HG02970 (cell line): Measurements from ENCODE around the gene IQGAP2.
"Not testable (repeated sequence)": the region's sequence is repeated elsewhere in the genome, so short reads cannot be mapped to it uniquely, and the experiment has no call there.

Source experiments
- ATAC-seq: cut with Tn5 transposase; IDR thresholded peaks from one replicate; pipeline ENCODE4 v1.9.1; 2021; ENCODE audit warnings: mild to moderate bottlenecking, moderate library complexity, moderate number of reproducible peaks; ENCODE audit not compliant: unreplicated experiment, low FRiP score

The IQGAP2 gene

GRCh38 chr5:76526950-76527583 lies 124.0 kb downstream of the IQGAP2 start:
- ATAC-seq = no peak

GRCh38 chr5:76527685-76528161 lies 124.6 kb downstream of the IQGAP2 start:
- ATAC-seq = no peak

- no peak for ATAC-seq
Observed at GRCh38 chr5:76528547-76529331, 125.7 kb downstream of the IQGAP2 start.

GRCh38 chr5:76529464-76530344 lies 126.6 kb downstream of the IQGAP2 start:
- no peak for ATAC-seq

- no peak for ATAC-seq
Observed at GRCh38 chr5:76532052-76532451, 129.0 kb downstream of the IQGAP2 start.

GRCh38 chr5:76532973-76533372 lies 129.9 kb downstream of the IQGAP2 start:
- no peak for ATAC-seq

GRCh38 chr5:76535577-76535976 lies 132.5 kb downstream of the IQGAP2 start:
- no peak for ATAC-seq

- ATAC-seq = no peak
Observed at GRCh38 chr5:76537073-76537543, 134.0 kb downstream of the IQGAP2 start.

GRCh38 chr5:76542241-76542640 lies 139.2 kb downstream of the IQGAP2 start:
- no peak for ATAC-seq

GRCh38 chr5:76542887-76543690 lies 140.0 kb downstream of the IQGAP2 start:
- ATAC-seq = no peak

- ATAC-seq = no peak
Observed at GRCh38 chr5:76544268-76544926, 141.3 kb downstream of the IQGAP2 start.

GRCh38 chr5:76545184-76545583 lies 142.1 kb downstream of the IQGAP2 start:
- ATAC-seq = no peak

- ATAC-seq = no peak
Observed at GRCh38 chr5:76546497-76547102, 143.5 kb downstream of the IQGAP2 start.

GRCh38 chr5:76547242-76547890 lies 144.3 kb downstream of the IQGAP2 start:
- ATAC-seq = no peak

- no peak for ATAC-seq
Observed at GRCh38 chr5:76547891-76548524, 144.9 kb downstream of the IQGAP2 start.

GRCh38 chr5:76548525-76549229 lies 145.6 kb downstream of the IQGAP2 start:
- no peak for ATAC-seq

GRCh38 chr5:76550881-76551280 lies 147.8 kb downstream of the IQGAP2 start:
- ATAC-seq = not testable (repeated sequence)
